DND-41 (cell line): ENCODE measurements around the gene LMAN1.
A peak's percentile ranks its signal among the peaks of the same experiment; 100 is the strongest.

Source experiments
- ATAC-seq: fragments of 200-7000 bp; cut with Tn5 transposase; 3 replicates; pipeline ENCODE4 v1.9.1; 2021; ENCODE audit warnings: low read depth; ENCODE audit not compliant: insufficient read depth
- DNase-seq: peaks from one replicate; pipeline ENCODE4 v3.0.0-alpha.2; 2020
- H2AFZ ChIP-seq: 2 replicates; pipeline ENCODE4 v1.6.0; 2012; ENCODE audit warnings: low read depth, low read length
- H3K27ac ChIP-seq: 2 replicates; pipeline ENCODE4 v1.5.1; 2012; ENCODE audit warnings: low read length, inconsistent platforms
- H3K27me3 ChIP-seq: fragments of 200-600 bp; sonication (generic); 2 replicates; pipeline ENCODE4 v1.6.0; 2012; ENCODE audit warnings: low read length, mild to moderate bottlenecking, inconsistent platforms; ENCODE audit not compliant: insufficient read depth, poor library complexity
- H3K36me3 ChIP-seq: 2 replicates; pipeline ENCODE4 v1.5.1; 2012; ENCODE audit warnings: low read length, inconsistent platforms; ENCODE audit not compliant: insufficient read depth
- H3K4me1 ChIP-seq: 2 replicates; pipeline ENCODE4 v1.5.1; 2012; ENCODE audit warnings: mild to moderate bottlenecking, low read length; ENCODE audit not compliant: insufficient read depth
- H3K4me2 ChIP-seq: 2 replicates; pipeline ENCODE4 v1.6.0; 2012; ENCODE audit warnings: mild to moderate bottlenecking, moderate library complexity, low read length, inconsistent platforms; ENCODE audit not compliant: insufficient read depth
- H3K4me3 ChIP-seq, 2 experiments: fragments of 200-600 bp in 1 of 2; shearing (Covaris generic) in 1 of 2; 2 replicates each; pipeline ENCODE4 v1.5.1; 2012 to 2016; ENCODE audit warnings: inconsistent platforms in 2 of 2, low read length in 2 of 2, mild to moderate bottlenecking in 2 of 2, low read depth in 1 of 2, moderate library complexity in 1 of 2
- H3K79me2 ChIP-seq: 2 replicates; pipeline ENCODE4 v1.6.0; 2012; ENCODE audit warnings: low read length, inconsistent platforms; ENCODE audit not compliant: insufficient read depth
- H3K9ac ChIP-seq: 2 replicates; pipeline ENCODE4 v1.6.0; 2012; ENCODE audit warnings: low read depth, mild to moderate bottlenecking, inconsistent platforms, low read length, moderate library complexity
- H3K9me3 ChIP-seq: 2 replicates; pipeline ENCODE4 v1.5.1; 2012; ENCODE audit warnings: low read length, moderate library complexity, mild to moderate bottlenecking, inconsistent platforms; ENCODE audit not compliant: insufficient read depth, severe bottlenecking
- H4K20me1 ChIP-seq: 2 replicates; pipeline ENCODE4 v1.6.0; 2012; ENCODE audit warnings: low read length; ENCODE audit not compliant: insufficient read depth
- EZH2 ChIP-seq: IDR thresholded peaks from 3 replicates; pipeline ENCODE4 v1.6.1; 2012; ENCODE audit warnings: borderline replicate concordance, low read depth, mild to moderate bottlenecking, moderate library complexity, low read length, inconsistent platforms; ENCODE audit not compliant: severe bottlenecking
- TF ChIP-seq, protein P1 (sequence below): IDR thresholded peaks from 2 replicates; pipeline ENCODE4 v1.5.1; 2012; ENCODE audit warnings: borderline replicate concordance, low read length, moderate library complexity, mild to moderate bottlenecking; ENCODE audit not compliant: poor library complexity, severe bottlenecking; ENCODE audit errors: extremely low read depth

The LMAN1 gene

GRCh38 chr18:59374128-59374527 lies 15.1 kb upstream of the LMAN1 start:
- no peaks in the 10 kb centered on the region for H3K27me3 ChIP-seq
- H4K20me1 ChIP-seq: no peaks in the 10 kb centered on the region
- TF ChIP-seq, protein P1, sequence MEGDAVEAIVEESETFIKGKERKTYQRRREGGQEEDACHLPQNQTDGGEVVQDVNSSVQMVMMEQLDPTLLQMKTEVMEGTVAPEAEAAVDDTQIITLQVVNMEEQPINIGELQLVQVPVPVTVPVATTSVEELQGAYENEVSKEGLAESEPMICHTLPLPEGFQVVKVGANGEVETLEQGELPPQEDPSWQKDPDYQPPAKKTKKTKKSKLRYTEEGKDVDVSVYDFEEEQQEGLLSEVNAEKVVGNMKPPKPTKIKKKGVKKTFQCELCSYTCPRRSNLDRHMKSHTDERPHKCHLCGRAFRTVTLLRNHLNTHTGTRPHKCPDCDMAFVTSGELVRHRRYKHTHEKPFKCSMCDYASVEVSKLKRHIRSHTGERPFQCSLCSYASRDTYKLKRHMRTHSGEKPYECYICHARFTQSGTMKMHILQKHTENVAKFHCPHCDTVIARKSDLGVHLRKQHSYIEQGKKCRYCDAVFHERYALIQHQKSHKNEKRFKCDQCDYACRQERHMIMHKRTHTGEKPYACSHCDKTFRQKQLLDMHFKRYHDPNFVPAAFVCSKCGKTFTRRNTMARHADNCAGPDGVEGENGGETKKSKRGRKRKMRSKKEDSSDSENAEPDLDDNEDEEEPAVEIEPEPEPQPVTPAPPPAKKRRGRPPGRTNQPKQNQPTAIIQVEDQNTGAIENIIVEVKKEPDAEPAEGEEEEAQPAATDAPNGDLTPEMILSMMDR: no peak
- no peak for TF ChIP-seq EZH2
- no peak overlapping the region for H2AFZ ChIP-seq
- no peak for DNase-seq
- H3K4me3 ChIP-seq: no peak overlapping the region
- no peaks in the 10 kb centered on the region for H3K36me3 ChIP-seq
- no peak overlapping the region for H3K4me2 ChIP-seq
- no peaks in the 10 kb centered on the region for H3K4me1 ChIP-seq
- no peaks in the 10 kb centered on the region for H3K79me2 ChIP-seq
- no peaks in the 10 kb centered on the region for H3K9me3 ChIP-seq
- no peak overlapping the region for H3K9ac ChIP-seq
- 0 out of 3 replicates have a peak, but pooled peaks have one; percentile 33 for ATAC-seq
- H3K27ac ChIP-seq: no peak overlapping the region

DNA sequence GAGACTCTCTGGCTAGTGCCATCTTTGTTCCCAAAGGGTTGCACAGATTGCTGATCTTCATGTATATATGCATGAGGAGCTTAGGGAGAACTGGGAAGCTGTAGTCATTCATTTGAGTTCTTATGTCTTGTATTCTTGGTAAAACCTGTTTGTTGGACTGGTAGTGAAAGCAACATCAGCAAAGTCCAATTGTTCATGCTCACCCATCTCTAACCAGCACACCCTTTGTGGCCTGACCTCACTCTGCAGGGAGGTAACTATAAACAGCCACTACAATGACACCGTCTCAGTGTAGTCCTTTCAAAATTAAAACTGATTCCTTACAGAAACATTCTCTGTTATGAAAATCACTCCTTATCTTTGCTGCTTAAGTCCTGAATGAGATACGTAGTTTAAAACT lies 13.9 kb upstream of the LMAN1 start:
- ATAC-seq (no peak), DNase-seq (no peak)
- no peaks in the 10 kb centered on the region for H4K20me1 ChIP-seq
- TF ChIP-seq, protein P1: no peak
- no peaks in the 10 kb centered on the region for H3K36me3 ChIP-seq
- H3K9ac ChIP-seq: no peak overlapping the region
- no peaks in the 10 kb centered on the region for H3K4me1 ChIP-seq
- H2AFZ ChIP-seq: no peak overlapping the region
- no peaks in the 10 kb centered on the region for H3K79me2 ChIP-seq
- no peak overlapping the region for H3K4me3 ChIP-seq
- no peak overlapping the region for H3K27ac ChIP-seq
- H3K4me2 ChIP-seq: no peak overlapping the region
- no peaks in the 10 kb centered on the region for H3K9me3 ChIP-seq
- no peaks in the 10 kb centered on the region for H3K27me3 ChIP-seq

DNA sequence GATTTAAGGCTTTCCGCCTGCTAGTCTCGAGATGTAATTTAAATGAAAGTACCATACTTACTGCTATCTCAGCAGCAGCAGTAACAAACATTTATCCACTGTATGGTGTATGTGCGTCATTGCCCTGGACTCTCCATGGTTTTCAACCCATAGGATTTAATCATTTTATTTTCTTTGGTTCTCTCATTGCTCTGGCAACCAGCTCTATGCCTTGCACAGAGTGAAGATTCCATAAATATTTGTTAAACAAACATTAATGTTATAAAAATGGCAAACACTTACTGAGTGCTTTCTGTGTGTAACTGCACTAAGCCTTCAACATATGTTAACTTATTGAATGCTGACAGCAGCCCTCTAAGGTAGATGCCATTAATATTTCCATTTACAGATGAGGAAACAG lies 1.3 kb upstream of the LMAN1 start:
- no peak for TF ChIP-seq EZH2
- TF ChIP-seq, protein P1: no peak
- H3K79me2 ChIP-seq: peaks cover 37% of the 10 kb centered on the region
- H3K4me3 ChIP-seq: no peak overlapping the region
- H2AFZ ChIP-seq: no peak overlapping the region
- no peak overlapping the region for H3K4me2 ChIP-seq
- DNase-seq: no peak
- H3K9me3 ChIP-seq: no peaks in the 10 kb centered on the region
- H3K4me1 ChIP-seq: peaks cover 29% of the 10 kb centered on the region
- no peak overlapping the region for H3K9ac ChIP-seq
- no peak for ATAC-seq
- H4K20me1 ChIP-seq: peaks cover 7% of the 10 kb centered on the region; the same call in 1 of the 2 replicates
- H3K36me3 ChIP-seq: peaks cover 13% of the 10 kb centered on the region
- H3K27ac ChIP-seq: no peak overlapping the region
- peaks cover 13% of the 10 kb centered on the region for H3K27me3 ChIP-seq

DNA sequence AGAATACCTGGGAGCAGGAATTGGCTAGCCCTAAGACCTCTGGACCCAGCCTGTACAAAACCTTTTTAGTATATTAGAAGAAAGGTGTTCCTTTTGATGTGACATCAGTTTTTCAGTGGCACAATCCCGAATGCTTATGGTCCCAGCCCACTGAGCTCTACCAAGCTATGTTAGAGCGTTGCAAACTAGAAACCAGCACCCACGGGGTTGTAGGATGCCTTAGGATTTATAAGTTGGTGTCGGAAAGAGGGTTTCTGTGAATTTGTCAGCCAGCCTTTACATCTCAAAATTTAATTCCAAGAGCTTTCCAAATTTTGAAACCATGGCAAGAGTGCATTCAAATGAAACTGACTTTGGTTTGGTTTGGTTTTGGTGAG lies 499 bp upstream of the LMAN1 start:
- H3K9ac ChIP-seq: peak overlapping the region; percentile 85
- H3K27ac ChIP-seq: no peak overlapping the region
- peak overlapping the region; percentile 80 to 95; a peak in 3 of 4 replicates for H3K4me3 ChIP-seq

More for the DNA sequence above, 499 bp upstream of the LMAN1 start:
- H3K36me3 ChIP-seq: peaks cover 22% of the 10 kb centered on the region
- peaks cover 29% of the 10 kb centered on the region for H3K4me1 ChIP-seq
- H4K20me1 ChIP-seq: peaks cover 10% of the 10 kb centered on the region; the same call in 1 of the 2 replicates
- H3K4me2 ChIP-seq: peak overlapping the region; percentile 70
- H3K9me3 ChIP-seq: no peaks in the 10 kb centered on the region
- TF ChIP-seq, protein P1: no peak
- TF ChIP-seq EZH2: no peak
- H3K27me3 ChIP-seq: peaks cover 13% of the 10 kb centered on the region
- H2AFZ ChIP-seq: peak overlapping the region; percentile 84
- peaks cover 38% of the 10 kb centered on the region for H3K79me2 ChIP-seq
- ATAC-seq (peak; percentile 3), DNase-seq (no peak)
